Caco-2 (cell line): ENCODE measurements around the gene UQCRHL. TPM values are rescaled to one million over a fixed set of nuclear protein-coding genes. Genes with fewer than 3 reads are reported as not detected.
"Not testable (repeated sequence)": the region's sequence is repeated elsewhere in the genome, so short reads cannot be mapped to it uniquely, and the experiment has no call there.

ENCODE experiments used
- BruUV-seq: library from RNA; stranded (reverse); fragments of 400-500 nt; replicated peaks from 2 replicates; lab custom pipeline; 2021; lab: Mats Ljungman, UMichigan
- CTCF ChIA-PET: fragments of 300-600 bp; sonication (Branson Sonifier 250); formaldehyde crosslinking; loops from one replicate; lab custom pipeline; 2022; ENCODE audit warnings: antibody characterized with exemption; lab: Charles Lee
- POLR2A ChIA-PET: fragments of 300-600 bp; sonication (Branson Sonifier 250); formaldehyde crosslinking; loops from one replicate; lab custom pipeline; 2022; ENCODE audit warnings: antibody characterized with exemption; lab: Charles Lee
- DNase-seq, 2 experiments: peaks; one replicate each; pipeline versions ENCODE4 v3.0.0 to v3.0.0-alpha.2; 2020 to 2022
- H3K27me3 ChIP-seq: replicated peaks from 2 replicates; pipeline ENCODE4 v1.6.0; 2011; ENCODE audit warnings: low read length; ENCODE audit not compliant: control insufficient read depth, insufficient read depth
- H3K36me3 ChIP-seq: 2 replicates; pipeline ENCODE4 v1.5.1; 2011; ENCODE audit warnings: low read length; ENCODE audit not compliant: control insufficient read depth, insufficient read depth
- H3K4me1 ChIP-seq: fragments of 250-450 bp; sonication (Bioruptor Pico); 2 replicates; pipeline ENCODE4 v1.5.1; 2020; ENCODE audit warnings: mild to moderate bottlenecking
- H3K4me3 ChIP-seq: 2 replicates; pipeline ENCODE4 v1.5.1; 2011; ENCODE audit warnings: low read depth, mild to moderate bottlenecking, control low read depth, low read length
- H3K9me3 ChIP-seq: fragments of 250-450 bp; sonication (Bioruptor Pico); 2 replicates; pipeline ENCODE4 v1.5.1; 2020; ENCODE audit warnings: mild to moderate bottlenecking, moderate library complexity
- H3K27ac Mint-ChIP-seq: one replicate; pipeline ENCODE4 v1.8.0; 2022; ENCODE audit warnings: mixed read lengths; ENCODE audit not compliant: unreplicated experiment
- H3K27me3 Mint-ChIP-seq: one replicate; pipeline ENCODE4 v1.8.0; 2022; ENCODE audit warnings: mixed read lengths; ENCODE audit not compliant: insufficient read depth, unreplicated experiment
- H3K36me3 Mint-ChIP-seq: one replicate; pipeline ENCODE4 v1.8.0; 2022; ENCODE audit warnings: mild to moderate bottlenecking, mixed read lengths; ENCODE audit not compliant: insufficient read depth, unreplicated experiment
- H3K4me1 Mint-ChIP-seq: one replicate; pipeline ENCODE4 v1.8.0; 2022; ENCODE audit warnings: low read depth, mixed read lengths; ENCODE audit not compliant: unreplicated experiment
- H3K4me3 Mint-ChIP-seq: one replicate; pipeline ENCODE4 v1.8.0; 2022; ENCODE audit warnings: mild to moderate bottlenecking, moderate library complexity, mixed read lengths; ENCODE audit not compliant: unreplicated experiment
- H3K9me3 Mint-ChIP-seq: one replicate; pipeline ENCODE4 v1.8.0; 2022; ENCODE audit warnings: mixed read lengths; ENCODE audit not compliant: unreplicated experiment
- CTCF ChIP-seq, 2 experiments: fragments of 200-600 bp in 1 of 2; IDR thresholded peaks; 1 replicate in 1 of 2; 2 replicates in 1 of 2; pipeline versions ENCODE4 v1.5.1 to v1.8.0; 2011 to 2022; ENCODE audit warnings: antibody characterized with exemption in 1 of 2, control low read depth in 1 of 2, inconsistent platforms in 1 of 2, low read depth in 1 of 2, low read length in 1 of 2, mild to moderate bottlenecking in 1 of 2, moderate library complexity in 1 of 2; ENCODE audit not compliant: insufficient read depth in 1 of 2, severe bottlenecking in 1 of 2, unreplicated experiment in 1 of 2
- intact Hi-C: fragments of 100-400 bp; cut with micrococcal nuclease; formaldehyde crosslinking; loops from one replicate; pipeline ENCODE4 v1.10.0; 2022; ENCODE audit not compliant: unreplicated experiment
- total RNA-seq: library from RNA; stranded (reverse); gene quantifications from 2 replicates; pipeline ENCODE4 v1.2.3, GENCODE V29; 2022

The UQCRHL gene
- total RNA-seq, 1 experiment from 2014 or later = 1.8 TPM

DNA sequence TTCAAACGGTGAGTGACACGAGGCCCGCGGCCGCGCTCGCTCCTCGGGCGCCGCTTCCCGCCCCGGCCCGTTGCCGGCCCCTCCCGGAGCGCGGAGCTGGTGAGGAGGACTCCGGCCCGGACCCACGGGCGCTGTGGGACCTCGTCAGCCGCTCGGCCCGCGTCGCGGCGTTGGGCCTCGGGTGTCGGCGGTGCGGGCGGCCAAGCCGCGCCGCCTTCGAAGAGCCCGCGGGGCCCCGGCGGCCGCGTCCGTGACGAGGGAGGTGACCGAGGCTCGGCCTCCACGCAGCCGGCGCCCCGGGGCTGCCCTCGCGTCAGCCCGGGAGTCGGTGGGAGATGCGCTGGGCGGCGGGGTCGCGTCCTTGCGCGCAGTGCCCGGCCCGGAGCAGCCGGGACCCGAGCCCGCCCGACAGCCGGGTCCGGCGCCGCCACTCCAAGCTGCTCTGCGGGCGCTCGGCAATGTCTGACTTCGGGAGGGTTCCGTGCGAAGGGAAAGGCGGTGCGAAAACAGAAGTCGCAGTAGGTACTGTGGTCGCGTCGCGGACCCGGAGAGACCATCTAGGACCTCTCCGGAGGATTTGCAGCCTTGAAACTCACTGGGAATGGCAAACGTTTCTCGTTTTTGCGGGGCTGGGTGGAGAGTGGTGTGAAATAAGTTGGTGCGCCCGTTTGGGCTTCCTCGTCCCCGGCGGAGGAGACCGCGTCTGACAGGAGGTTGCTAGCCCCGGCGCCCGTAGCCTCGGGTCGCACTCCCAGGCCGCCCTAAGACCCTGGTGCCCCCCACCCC is 40.9 kb upstream of the UQCRHL start:
- peak overlapping the region; percentile 95 for H3K27ac Mint-ChIP-seq
- no peaks in the 10 kb centered on the region for H3K4me1 Mint-ChIP-seq
- Histone ChIP-seq H3K4me3 (peak overlapping the region; percentile 65), H3K36me3 (no peaks in the 10 kb centered on the region), H3K9me3 (no peaks in the 10 kb centered on the region), H3K27me3 (no peaks in the 10 kb centered on the region), H3K4me1 (peaks cover 14% of the 10 kb centered on the region)
- no peaks in the 10 kb centered on the region for H3K27me3 Mint-ChIP-seq
- peak in 1 of 2 experiments; percentile 25 for DNase-seq
- intact Hi-C loops = loop anchor here (5.0 kb wide), 1 partner anchor 321 kb away; the partner anchor contains the start of gene DNAJC16
- no TSS peak for BruUV-seq
- TF ChIP-seq CTCF (IDR thresholded peaks at IDR 0.05; ENCODE audit: insufficient read depth in 1 of 2, low read depth in 1 of 2, low read length in 1 of 2, severe bottlenecking in 1 of 2, unreplicated experiment in 1 of 2) = no peak
- H3K4me3 Mint-ChIP-seq = peak overlapping the region; percentile 95
- CTCF ChIA-PET = interaction anchor here (1.1 to 1.6 kb wide), 2 partner anchors 33 to 57 kb away, joined by 7 to 9 read pairs; no protein-coding TSS in a partner anchor
- POLR2A ChIA-PET = interaction anchor here (0.5 to 2.7 kb wide), 8 partner anchors 11 to 58 kb away, joined by 3 to 39 read pairs (median 5); no protein-coding TSS in a partner anchor
- no peaks in the 10 kb centered on the region for H3K9me3 Mint-ChIP-seq
- H3K36me3 Mint-ChIP-seq = peaks cover 27% of the 10 kb centered on the region

DNA sequence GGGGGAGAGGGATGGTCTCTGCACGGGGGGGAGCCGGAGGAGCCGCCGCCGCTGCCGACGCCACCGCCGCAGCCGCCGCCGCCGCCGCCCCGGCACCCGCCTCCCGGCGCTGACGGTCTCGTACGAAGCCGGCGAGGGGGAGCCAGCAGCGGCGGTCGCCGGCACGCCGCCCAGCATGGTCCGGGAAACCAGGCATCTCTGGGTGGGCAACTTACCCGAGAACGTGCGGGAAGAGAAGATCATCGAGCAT is 40.4 kb upstream of the UQCRHL start:
- Histone ChIP-seq H3K4me1 (peaks cover 14% of the 10 kb centered on the region), H3K27me3 (no peaks in the 10 kb centered on the region), H3K9me3 (no peaks in the 10 kb centered on the region), H3K36me3 (no peaks in the 10 kb centered on the region), H3K4me3 (peak overlapping the region; percentile 65)
- peak overlapping the region; percentile 79 for H3K27ac Mint-ChIP-seq
- TF ChIP-seq CTCF (IDR thresholded peaks at IDR 0.05; ENCODE audit: insufficient read depth in 1 of 2, low read depth in 1 of 2, low read length in 1 of 2, severe bottlenecking in 1 of 2, unreplicated experiment in 1 of 2) = no peak
- no peak for DNase-seq
- no peaks in the 10 kb centered on the region for H3K27me3 Mint-ChIP-seq
- H3K4me1 Mint-ChIP-seq = no peaks in the 10 kb centered on the region
- peak overlapping the region; percentile 79 for H3K4me3 Mint-ChIP-seq
- BruUV-seq = no TSS peak
- ChIA-PET CTCF (interaction anchor here (0.9 to 1.6 kb wide), 4 partner anchors 10 to 56 kb away, joined by 6 to 9 read pairs (median 8); no protein-coding TSS in a partner anchor), POLR2A (interaction anchor here (0.5 to 2.7 kb wide), 7 partner anchors 10 to 67 kb away, joined by 3 to 39 read pairs (median 6); no protein-coding TSS in a partner anchor)
- peaks cover 27% of the 10 kb centered on the region for H3K36me3 Mint-ChIP-seq
- intact Hi-C loops = loop anchor here (5.0 kb wide), 1 partner anchor 321 kb away; the partner anchor contains the start of gene DNAJC16
- no peaks in the 10 kb centered on the region for H3K9me3 Mint-ChIP-seq

GRCh38 chr1:15847100-15847892 is 39.8 kb upstream of the UQCRHL start, which contains the start of gene SPEN:
TSS of gene SPEN (plus strand) at chr1:15847707. CDS start at chr1:15848068, 361 bp downstream.
- Mint-ChIP-seq H3K9me3 (no peaks in the 10 kb centered on the region), H3K4me1 (no peaks in the 10 kb centered on the region), H3K27ac (peak within 1 kb of the TSS; percentile 95), H3K36me3 (peaks cover 27% of the 10 kb centered on the region), H3K27me3 (no peaks in the 10 kb centered on the region), H3K4me3 (peak within 1 kb of the TSS; percentile 95)
- no peak for TF ChIP-seq CTCF (IDR thresholded peaks at IDR 0.05; ENCODE audit: insufficient read depth in 1 of 2, low read depth in 1 of 2, low read length in 1 of 2, severe bottlenecking in 1 of 2, unreplicated experiment in 1 of 2)
- Histone ChIP-seq H3K36me3 (no peaks in the 10 kb centered on the region), H3K9me3 (no peaks in the 10 kb centered on the region), H3K4me1 (peaks cover 14% of the 10 kb centered on the region), H3K4me3 (peak within 1 kb of the TSS; percentile 75), H3K27me3 (no peaks in the 10 kb centered on the region)
- no TSS peak for BruUV-seq
- ChIA-PET CTCF (interaction anchor here (0.6 to 1.6 kb wide), 7 partner anchors 10 to 548 kb away, joined by 3 to 9 read pairs (median 6); no protein-coding TSS in a partner anchor), POLR2A (interaction anchor here (0.5 to 2.7 kb wide), 10 partner anchors 10 to 696 kb away, joined by 3 to 39 read pairs (median 5); no protein-coding TSS in a partner anchor)
- DNase-seq = peak; percentile 96 to 98
- intact Hi-C loops = loop anchor here (5.0 kb wide), 1 partner anchor 320 kb away; the partner anchor contains the start of gene DNAJC16

- H3K4me1 Mint-ChIP-seq, H3K4me3 ChIP-seq, H3K36me3 ChIP-seq, H3K4me1 ChIP-seq, H3K27me3 Mint-ChIP-seq, H3K27ac Mint-ChIP-seq, CTCF ChIA-PET, POLR2A ChIA-PET, DNase-seq, H3K27me3 ChIP-seq, H3K9me3 Mint-ChIP-seq, H3K9me3 ChIP-seq, BruUV-seq: not testable (repeated sequence)
- intact Hi-C loops = loop anchor here (5.0 kb wide), 1 partner anchor 319 kb away; the partner anchor contains the start of gene DNAJC16
- peaks cover 27% of the 10 kb centered on the region for H3K36me3 Mint-ChIP-seq
- H3K4me3 Mint-ChIP-seq = peak overlapping the region; percentile 79
These were observed 38.6 kb upstream of the UQCRHL start for GRCh38 chr1:15846056-15846455.
